OCI-LY3 (cell line): Measurements from ENCODE around the gene TMEM266.

Experiments used
- CTCF ChIP-seq: fragments of 200-600, 300-600 bp; sonication (generic); IDR thresholded peaks from 2 replicates; pipeline ENCODE4 v1.5.1; 2014; ENCODE audit warnings: antibody characterized with exemption, low read length, low read depth
- EZH2phosphoT487 ChIP-seq: fragments of 200-600 bp; shearing (Covaris generic); IDR thresholded peaks from 2 replicates; pipeline ENCODE4 v1.6.1; 2018; ENCODE audit warnings: antibody characterized with exemption, mixed run types, low read depth

DNA sequence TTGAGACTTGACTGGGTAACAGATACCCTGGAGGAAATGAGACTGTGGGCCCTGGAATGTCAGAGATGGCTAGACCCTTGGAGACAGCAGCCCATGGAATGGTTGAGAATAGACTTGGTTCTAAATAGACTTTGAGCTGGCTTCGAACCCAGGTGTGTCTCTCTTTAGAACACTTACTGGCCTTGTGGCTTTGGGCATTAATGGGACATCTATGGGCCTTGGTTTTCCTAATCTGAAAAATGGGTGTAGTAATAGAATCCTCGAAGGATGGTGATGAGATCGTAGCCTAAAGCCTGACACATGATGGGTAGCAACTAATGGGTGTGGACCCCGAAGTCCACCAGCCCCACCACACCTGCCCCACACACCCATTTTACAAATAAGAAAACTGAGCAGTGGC, 119.2 kb downstream of the TMEM266 start:
- TF ChIP-seq CTCF (no peak), EZH2phosphoT487 (no peak)
